ENCODE data around the gene MAB21L3. TPM values are rescaled to one million over a fixed set of nuclear protein-coding genes. Genes with fewer than 3 reads are reported as not detected.

Gene MAB21L3
- 0.80 TPM for polyA plus RNA-seq (2012; ENCODE audit: low read depth, missing spikeins)

DNA sequence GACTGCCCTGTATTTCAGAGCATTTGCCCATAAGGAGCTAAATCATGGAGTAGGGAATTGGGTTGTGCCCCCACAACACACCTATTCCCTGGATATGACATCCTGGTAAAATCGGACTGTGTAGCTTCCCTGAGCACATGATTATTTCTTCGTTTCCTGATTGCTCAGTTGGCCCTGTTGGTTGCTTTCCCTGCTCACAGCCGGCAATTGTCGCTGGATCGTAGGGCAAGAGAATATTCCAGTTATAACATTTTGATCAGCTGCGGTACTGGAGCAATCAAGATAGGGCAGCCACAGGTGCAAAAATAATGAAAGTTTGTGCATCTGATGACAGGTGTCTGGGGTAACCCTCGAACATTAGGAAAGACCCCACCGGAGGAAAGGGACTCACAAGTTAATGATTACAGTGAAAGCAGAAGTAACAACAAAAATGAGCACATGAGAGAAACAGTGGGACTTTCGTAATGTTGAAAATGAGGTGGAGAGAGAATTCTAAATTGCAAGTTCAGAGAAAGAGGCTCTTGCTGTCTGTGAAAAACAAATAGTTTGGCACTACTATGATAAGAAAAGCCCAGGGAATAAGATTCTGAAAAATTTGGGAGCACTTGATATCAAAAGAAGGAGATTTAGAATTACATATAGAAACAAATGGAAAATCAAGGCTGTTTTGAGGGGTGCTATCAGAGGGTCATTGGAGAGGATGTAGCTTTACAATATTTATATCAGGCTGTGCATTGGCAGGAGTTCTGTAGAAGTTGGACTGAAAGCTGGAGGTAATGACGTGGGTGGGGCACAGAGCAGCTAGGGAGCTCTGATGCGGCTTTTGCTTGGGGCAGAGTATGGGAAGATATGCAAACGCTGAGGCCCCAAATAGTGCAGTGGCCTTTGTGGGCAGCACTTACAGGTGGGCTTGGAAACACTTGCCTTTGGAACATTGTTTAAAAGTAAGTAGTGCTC, at the start of gene MAB21L3:
MAB21L3 (plus strand) TSS at position 833 of the 957 bp plus-strand sequence. CDS start 1,217 bp downstream, outside the sequence.
- no peak for TF ChIP-seq POLR2A (IDR thresholded peaks at IDR 0.05; ENCODE audit: low read depth, low read length)
- peak; percentile 92; the same call in 1 of the 2 replicates for TF ChIP-seq POU2F2 (IDR thresholded peaks at IDR 0.05; ENCODE audit: low read depth, low read length)
- peak; percentile 55 for FAIRE-seq
- DNase-seq (ENCODE audit: insufficient read length, low spot score), result no peak

DNA sequence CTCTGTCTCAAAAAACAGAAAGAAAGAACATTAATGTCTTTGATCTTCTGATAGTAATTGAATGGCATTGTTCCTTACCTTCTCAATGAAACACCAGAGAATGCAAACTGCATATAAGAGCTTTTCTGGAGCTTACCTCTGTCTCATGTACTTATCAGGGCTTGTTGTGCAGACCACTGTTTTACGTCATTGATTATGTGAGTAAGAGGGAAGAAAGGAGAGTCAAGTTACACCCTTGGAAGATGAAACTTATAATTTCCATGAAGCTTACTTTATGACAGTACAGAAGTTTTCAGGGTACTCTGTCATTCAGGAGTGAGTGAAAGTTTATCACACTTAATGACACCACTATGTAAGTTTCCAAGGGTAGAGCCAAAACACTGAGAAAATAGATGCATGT, 49.0 kb upstream of the MAB21L3 start:
- no peak for FAIRE-seq
- TF ChIP-seq POU2F2 (IDR thresholded peaks at IDR 0.05; ENCODE audit: low read depth, low read length) (no peak), POLR2A (IDR thresholded peaks at IDR 0.05; ENCODE audit: low read depth, low read length) (no peak), TAF1 (IDR thresholded peaks at IDR 0.05; ENCODE audit: low read depth, low read length) (no peak), SPI1 (IDR thresholded peaks at IDR 0.05; ENCODE audit: low read depth, low read length) (no peak), POLR2AphosphoS5 (IDR thresholded peaks at IDR 0.05; ENCODE audit: low read depth, low read length) (no peak), PAX5 (IDR thresholded peaks at IDR 0.05; ENCODE audit: insufficient read depth, low read length, severe bottlenecking) (no peak)
- no peak for DNase-seq (ENCODE audit: insufficient read length, low spot score)

- no peak for TF ChIP-seq SPI1 (IDR thresholded peaks at IDR 0.05; ENCODE audit: low read depth, low read length)
- FAIRE-seq (no peak), DNase-seq (ENCODE audit: insufficient read length, low spot score) (no peak)
These were observed 46.6 kb upstream of the MAB21L3 start for GRCh38 chr1:116064616-116065015.

GRCh38 chr1:116066868-116067565, 44.2 kb upstream of the MAB21L3 start:
- no peak for DNase-seq (ENCODE audit: insufficient read length, low spot score)

DNA sequence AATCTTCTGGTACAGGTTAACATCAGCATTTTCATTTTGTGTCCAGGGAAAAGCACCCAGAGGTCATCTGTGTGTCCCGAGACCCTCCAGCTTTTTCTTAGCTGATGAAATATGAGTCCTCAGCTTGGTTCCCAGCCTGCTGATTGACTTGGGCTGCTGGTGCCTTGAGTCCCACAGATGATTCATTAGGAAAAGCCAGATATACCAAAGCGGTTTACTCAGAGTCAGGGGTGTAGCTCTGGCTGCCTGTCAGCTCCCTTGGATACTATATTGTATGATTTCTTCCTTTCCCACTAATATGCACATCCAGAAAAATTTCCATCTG, 43.7 kb upstream of the MAB21L3 start:
- TF ChIP-seq SPI1 (IDR thresholded peaks at IDR 0.05; ENCODE audit: low read depth, low read length) (no peak), PAX5 (IDR thresholded peaks at IDR 0.05; ENCODE audit: insufficient read depth, low read length, severe bottlenecking) (no peak), POLR2A (IDR thresholded peaks at IDR 0.05; ENCODE audit: low read depth, low read length) (no peak), POLR2AphosphoS5 (IDR thresholded peaks at IDR 0.05; ENCODE audit: low read depth, low read length) (no peak)
- DNase-seq (ENCODE audit: insufficient read length, low spot score) (no peak), FAIRE-seq (no peak)

More at GRCh38 chr1:116066868-116067565, 44.2 kb upstream of the MAB21L3 start:
- TF ChIP-seq TAF1 (IDR thresholded peaks at IDR 0.05; ENCODE audit: low read depth, low read length), result no peak
- TF ChIP-seq POU2F2 (IDR thresholded peaks at IDR 0.05; ENCODE audit: low read depth, low read length), result no peak
- no peak for TF ChIP-seq POLR2AphosphoS5 (IDR thresholded peaks at IDR 0.05; ENCODE audit: low read depth, low read length)
- TF ChIP-seq POLR2A (IDR thresholded peaks at IDR 0.05; ENCODE audit: low read depth, low read length), result no peak
- no peak for TF ChIP-seq SPI1 (IDR thresholded peaks at IDR 0.05; ENCODE audit: low read depth, low read length)
- no peak for TF ChIP-seq PAX5 (IDR thresholded peaks at IDR 0.05; ENCODE audit: insufficient read depth, low read length, severe bottlenecking)
- FAIRE-seq, result no peak

GRCh38 chr1:116075575-116075974, 35.6 kb upstream of the MAB21L3 start:
- TF ChIP-seq TAF1 (IDR thresholded peaks at IDR 0.05; ENCODE audit: low read depth, low read length), result no peak
- no peak for TF ChIP-seq PAX5 (IDR thresholded peaks at IDR 0.05; ENCODE audit: insufficient read depth, low read length, severe bottlenecking)
- no peak for TF ChIP-seq SPI1 (IDR thresholded peaks at IDR 0.05; ENCODE audit: low read depth, low read length)
- no peak for TF ChIP-seq POLR2AphosphoS5 (IDR thresholded peaks at IDR 0.05; ENCODE audit: low read depth, low read length)
- TF ChIP-seq POLR2A (IDR thresholded peaks at IDR 0.05; ENCODE audit: low read depth, low read length), result no peak
- TF ChIP-seq POU2F2 (IDR thresholded peaks at IDR 0.05; ENCODE audit: low read depth, low read length), result no peak
- FAIRE-seq (no peak), DNase-seq (ENCODE audit: insufficient read length, low spot score) (no peak)

- no peak for DNase-seq (ENCODE audit: insufficient read length, low spot score)
- FAIRE-seq, result no peak
- TF ChIP-seq POLR2A (IDR thresholded peaks at IDR 0.05; ENCODE audit: low read depth, low read length) (no peak), POU2F2 (IDR thresholded peaks at IDR 0.05; ENCODE audit: low read depth, low read length) (no peak), PAX5 (IDR thresholded peaks at IDR 0.05; ENCODE audit: insufficient read depth, low read length, severe bottlenecking) (no peak), POLR2AphosphoS5 (IDR thresholded peaks at IDR 0.05; ENCODE audit: low read depth, low read length) (no peak), SPI1 (IDR thresholded peaks at IDR 0.05; ENCODE audit: low read depth, low read length) (no peak), TAF1 (IDR thresholded peaks at IDR 0.05; ENCODE audit: low read depth, low read length) (no peak)
These were observed 35.2 kb upstream of the MAB21L3 start for GRCh38 chr1:116075990-116076389.

- FAIRE-seq (no peak), DNase-seq (ENCODE audit: insufficient read length, low spot score) (no peak)
- TF ChIP-seq POLR2A (IDR thresholded peaks at IDR 0.05; ENCODE audit: low read depth, low read length) (no peak), POLR2AphosphoS5 (IDR thresholded peaks at IDR 0.05; ENCODE audit: low read depth, low read length) (no peak), SPI1 (IDR thresholded peaks at IDR 0.05; ENCODE audit: low read depth, low read length) (no peak), TAF1 (IDR thresholded peaks at IDR 0.05; ENCODE audit: low read depth, low read length) (no peak), POU2F2 (IDR thresholded peaks at IDR 0.05; ENCODE audit: low read depth, low read length) (no peak), PAX5 (IDR thresholded peaks at IDR 0.05; ENCODE audit: insufficient read depth, low read length, severe bottlenecking) (no peak)
These were observed 34.4 kb upstream of the MAB21L3 start for GRCh38 chr1:116076831-116077230.

DNA sequence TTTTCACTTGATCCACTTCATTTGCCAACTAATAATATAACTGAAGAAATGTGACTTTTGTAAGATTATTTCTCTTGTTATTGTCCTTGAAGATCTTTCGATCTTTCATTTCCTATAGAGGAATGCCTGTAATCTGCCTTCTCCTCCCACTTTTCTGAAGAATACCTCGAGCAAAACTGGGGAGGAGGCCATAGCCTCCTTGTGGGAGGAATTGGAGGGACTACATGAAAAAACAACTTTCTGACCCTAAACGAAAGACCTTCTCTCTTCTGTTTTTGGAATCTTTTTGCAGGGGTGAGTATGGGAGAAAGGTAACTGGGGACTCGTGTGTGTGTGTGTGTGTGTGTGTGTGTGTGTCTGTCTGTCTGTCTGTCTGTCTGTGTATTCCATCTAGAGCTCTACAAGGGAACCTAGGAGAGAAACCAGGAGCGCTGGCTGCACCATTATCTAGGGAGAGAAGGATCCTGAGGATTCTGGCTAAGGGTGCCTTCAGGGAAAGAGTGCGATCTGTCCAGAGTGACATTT, 32.4 kb upstream of the MAB21L3 start:
- FAIRE-seq (no peak), DNase-seq (ENCODE audit: insufficient read length, low spot score) (no peak)
- TF ChIP-seq POU2F2 (IDR thresholded peaks at IDR 0.05; ENCODE audit: low read depth, low read length) (no peak), POLR2AphosphoS5 (IDR thresholded peaks at IDR 0.05; ENCODE audit: low read depth, low read length) (no peak), SPI1 (IDR thresholded peaks at IDR 0.05; ENCODE audit: low read depth, low read length) (no peak), PAX5 (IDR thresholded peaks at IDR 0.05; ENCODE audit: insufficient read depth, low read length, severe bottlenecking) (no peak), POLR2A (IDR thresholded peaks at IDR 0.05; ENCODE audit: low read depth, low read length) (no peak), TAF1 (IDR thresholded peaks at IDR 0.05; ENCODE audit: low read depth, low read length) (no peak)
